Measurements from ENCODE around the gene PCK1. TPM values are rescaled to one million over a fixed set of nuclear protein-coding genes. Genes with fewer than 3 reads are reported as not detected.

Gene PCK1
- total RNA-seq, 1 experiment from 2014 or later, result 0.21 TPM

- Histone ChIP-seq H3K27me3 (ENCODE audit: control insufficient read depth, insufficient read depth, low read length) (no peaks in the 10 kb centered on the region), H3K27ac (ENCODE audit: low read length) (no peak overlapping the region), H3K4me3 (ENCODE audit: low read depth in 2 of 2, low read length in 2 of 2) (no peak overlapping the region), H3K36me3 (ENCODE audit: control insufficient read depth, insufficient read depth, low read length) (no peaks in the 10 kb centered on the region), H3K9me3 (ENCODE audit: control insufficient read depth, insufficient read depth, low read depth, low read length) (no peaks in the 10 kb centered on the region), H3K4me1 (ENCODE audit: control insufficient read depth, insufficient read depth, low read length) (no peaks in the 10 kb centered on the region)
- in situ Hi-C loops (cut with HindIII; ENCODE audit: low pct_unique_long_range_greater_than_20kb, low sequenced_read_pairs) (no loop called here), intact Hi-C loops (cut with micrococcal nuclease; ENCODE audit: unreplicated experiment) (no loop called here)
- POLR2A ChIA-PET, result interaction anchor here (0.6 kb wide), 1 partner anchor 538 kb away, joined by 4 read pairs; no protein-coding TSS in a partner anchor
- TF ChIP-seq CTCF (IDR thresholded peaks at IDR 0.05), result no peak
- TF ChIP-seq REST (IDR thresholded peaks at IDR 0.05; ENCODE audit: insufficient read depth in 1 of 2, low read depth in 2 of 2, low read length in 1 of 2), result no peak
- no peak for TF ChIP-seq POLR2AphosphoS5 (IDR thresholded peaks at IDR 0.05; ENCODE audit: low read depth, low read length)
- no peak for TF ChIP-seq SIN3A (IDR thresholded peaks at IDR 0.05; ENCODE audit: borderline replicate concordance, insufficient read depth, low read depth, low read length)
- no peak for TF ChIP-seq TCF7L2 (IDR thresholded peaks at IDR 0.05; ENCODE audit: low read depth, low read length)
- no TSS peak for BruUV-seq (replicated peaks)
- CTCF ChIA-PET, result interaction anchor here (0.7 kb wide), 1 partner anchor 11 kb away, joined by 3 read pairs; no protein-coding TSS in a partner anchor
- ATAC-seq, result no peak
- no peak for DNase-seq (ENCODE audit: low read depth, low spot score)
Measured at GRCh38 chr20:57605878-57606277, 45.0 kb downstream of the PCK1 start.

- no peak for ATAC-seq
- CTCF ChIA-PET, result no interaction called here
- intact Hi-C loops (cut with micrococcal nuclease; ENCODE audit: unreplicated experiment) (no loop called here), in situ Hi-C loops (cut with HindIII; ENCODE audit: low pct_unique_long_range_greater_than_20kb, low sequenced_read_pairs) (no loop called here)
- H3K4me3 ChIP-seq (ENCODE audit: low read depth in 2 of 2, low read length in 2 of 2), result no peak overlapping the region
- TF ChIP-seq SIN3A (IDR thresholded peaks at IDR 0.05; ENCODE audit: borderline replicate concordance, insufficient read depth, low read depth, low read length), result no peak
- no peak for TF ChIP-seq POLR2AphosphoS5 (IDR thresholded peaks at IDR 0.05; ENCODE audit: low read depth, low read length)
- no peak for TF ChIP-seq CTCF (IDR thresholded peaks at IDR 0.05)
- no peak for TF ChIP-seq TCF7L2 (IDR thresholded peaks at IDR 0.05; ENCODE audit: low read depth, low read length)
- TF ChIP-seq REST (IDR thresholded peaks at IDR 0.05; ENCODE audit: insufficient read depth in 1 of 2, low read depth in 2 of 2, low read length in 1 of 2), result no peak
- H3K4me1 ChIP-seq (ENCODE audit: control insufficient read depth, insufficient read depth, low read length), result no peaks in the 10 kb centered on the region; the same call in 1 of the 2 replicates
- no peak overlapping the region for H3K27ac ChIP-seq (ENCODE audit: low read length)
- H3K36me3 ChIP-seq (ENCODE audit: control insufficient read depth, insufficient read depth, low read length), result no peaks in the 10 kb centered on the region
- POLR2A ChIA-PET, result no interaction called here
- H3K27me3 ChIP-seq (ENCODE audit: control insufficient read depth, insufficient read depth, low read length), result no peaks in the 10 kb centered on the region
- BruUV-seq (replicated peaks), result no TSS peak
- no peak for DNase-seq (ENCODE audit: low read depth, low spot score)
- H3K9me3 ChIP-seq (ENCODE audit: control insufficient read depth, insufficient read depth, low read depth, low read length), result no peaks in the 10 kb centered on the region
Measured at GRCh38 chr20:57608516-57608915, 47.6 kb downstream of the PCK1 start.

Measured in Panc1 (cell line).